HL-60 (cell line): ENCODE results near the gene UNCX.

Source experiments
- GABPA ChIP-seq: IDR thresholded peaks from 2 replicates; pipeline ENCODE4 v1.6.1; 2012; ENCODE audit warnings: low read depth
- POLR2AphosphoS5 ChIP-seq: IDR thresholded peaks from 2 replicates; pipeline ENCODE4 v1.6.1; 2012; ENCODE audit warnings: low read depth
- REST ChIP-seq: IDR thresholded peaks from 2 replicates; pipeline ENCODE4 v1.6.1; 2012; ENCODE audit warnings: low read depth; ENCODE audit not compliant: insufficient replicate concordance
- SPI1 ChIP-seq: IDR thresholded peaks from 2 replicates; pipeline ENCODE4 v1.6.1; 2012; ENCODE audit warnings: low read depth, mild to moderate bottlenecking, borderline replicate concordance
- TF ChIP-seq, protein P1 (sequence below): IDR thresholded peaks from one replicate; pipeline ENCODE4 v1.5.1; 2011; ENCODE audit warnings: low read length, control low read depth, inconsistent platforms; ENCODE audit not compliant: insufficient read depth

GRCh38 chr7:1230411-1231213, 2.1 kb upstream of the UNCX start:
- TF ChIP-seq, protein P1, sequence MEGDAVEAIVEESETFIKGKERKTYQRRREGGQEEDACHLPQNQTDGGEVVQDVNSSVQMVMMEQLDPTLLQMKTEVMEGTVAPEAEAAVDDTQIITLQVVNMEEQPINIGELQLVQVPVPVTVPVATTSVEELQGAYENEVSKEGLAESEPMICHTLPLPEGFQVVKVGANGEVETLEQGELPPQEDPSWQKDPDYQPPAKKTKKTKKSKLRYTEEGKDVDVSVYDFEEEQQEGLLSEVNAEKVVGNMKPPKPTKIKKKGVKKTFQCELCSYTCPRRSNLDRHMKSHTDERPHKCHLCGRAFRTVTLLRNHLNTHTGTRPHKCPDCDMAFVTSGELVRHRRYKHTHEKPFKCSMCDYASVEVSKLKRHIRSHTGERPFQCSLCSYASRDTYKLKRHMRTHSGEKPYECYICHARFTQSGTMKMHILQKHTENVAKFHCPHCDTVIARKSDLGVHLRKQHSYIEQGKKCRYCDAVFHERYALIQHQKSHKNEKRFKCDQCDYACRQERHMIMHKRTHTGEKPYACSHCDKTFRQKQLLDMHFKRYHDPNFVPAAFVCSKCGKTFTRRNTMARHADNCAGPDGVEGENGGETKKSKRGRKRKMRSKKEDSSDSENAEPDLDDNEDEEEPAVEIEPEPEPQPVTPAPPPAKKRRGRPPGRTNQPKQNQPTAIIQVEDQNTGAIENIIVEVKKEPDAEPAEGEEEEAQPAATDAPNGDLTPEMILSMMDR: no peak
- TF ChIP-seq POLR2AphosphoS5 (no peak), REST (no peak), SPI1 (no peak), GABPA (no peak)
